ENCODE results near the gene KAT6B.

The KAT6B gene

GRCh38 chr10:74822521-74823089, 3.8 kb upstream of the KAT6B start:
- in situ Hi-C loops (cut with MboI; ENCODE audit: low sequenced_read_pairs) = no loop called here

- in situ Hi-C loops (cut with MboI; ENCODE audit: low sequenced_read_pairs) = no loop called here
Observed at GRCh38 chr10:74823791-74824183, 2.6 kb upstream of the KAT6B start.

- in situ Hi-C loops (cut with MboI; ENCODE audit: low sequenced_read_pairs) = no loop called here
Observed at GRCh38 chr10:74824184-74824899, 2.1 kb upstream of the KAT6B start.

- in situ Hi-C loops (cut with MboI; ENCODE audit: low sequenced_read_pairs) = no loop called here
Observed at GRCh38 chr10:74824900-74825370, 1.5 kb upstream of the KAT6B start.

GRCh38 chr10:74825371-74826141, 844 bp upstream of the KAT6B start:
- in situ Hi-C loops (cut with MboI; ENCODE audit: low sequenced_read_pairs) = no loop called here

GRCh38 chr10:74827045-74827441, 643 bp downstream of the KAT6B start:
- in situ Hi-C loops (cut with MboI; ENCODE audit: low sequenced_read_pairs) = no loop called here

DNA sequence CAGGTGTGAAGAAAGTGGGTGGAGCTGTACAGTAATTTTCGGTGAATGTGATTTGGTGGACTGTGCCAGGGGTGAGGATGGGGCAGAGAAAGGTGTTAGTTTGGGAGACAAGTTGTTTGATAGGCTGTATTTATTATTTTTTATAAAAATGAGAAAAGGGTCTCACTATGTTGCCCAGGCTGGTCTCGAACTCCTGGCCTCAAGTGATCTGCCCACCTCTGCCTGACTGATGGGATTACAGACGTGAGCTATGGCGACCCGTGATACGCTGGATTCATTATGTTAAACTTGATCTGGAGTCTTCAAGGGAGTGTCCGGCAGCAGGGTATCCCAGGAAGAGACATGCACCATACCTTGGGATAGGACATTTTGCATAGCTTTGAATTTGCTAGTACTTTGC, 1.3 kb downstream of the KAT6B start:
- in situ Hi-C loops (cut with MboI; ENCODE audit: low sequenced_read_pairs) = no loop called here

- in situ Hi-C loops (cut with MboI; ENCODE audit: low sequenced_read_pairs) = no loop called here
Observed at GRCh38 chr10:74828946-74829345, 2.5 kb downstream of the KAT6B start.

DNA sequence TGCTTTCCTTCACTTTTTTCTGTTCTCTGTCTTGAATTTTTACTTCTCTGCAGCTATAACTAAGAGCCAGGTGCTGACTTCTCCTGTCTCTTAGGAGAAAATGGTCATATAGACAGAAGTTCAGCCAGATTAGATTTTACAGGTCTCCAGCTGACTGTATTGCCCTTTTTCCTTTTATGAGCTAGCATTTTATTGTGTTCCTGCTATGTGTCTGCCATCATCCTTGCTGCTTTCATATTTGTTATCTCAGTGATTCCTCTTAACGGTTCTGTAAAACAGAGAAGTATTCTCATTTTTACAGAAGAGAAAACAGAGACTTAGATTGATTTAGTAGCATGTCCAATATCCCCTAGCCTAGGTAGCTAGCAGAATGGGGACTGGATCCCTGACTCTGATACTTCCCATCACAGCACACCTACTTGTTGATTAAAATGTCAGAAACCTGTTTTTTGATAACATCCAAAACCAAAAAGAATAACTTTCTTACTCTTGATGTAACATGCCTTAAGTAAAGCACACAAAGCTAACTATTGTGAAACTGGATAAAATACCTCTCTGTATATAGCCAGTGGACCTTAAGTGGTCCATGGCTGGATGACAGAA, 5.2 kb downstream of the KAT6B start:
- in situ Hi-C loops (cut with MboI; ENCODE audit: low sequenced_read_pairs) = no loop called here

DNA sequence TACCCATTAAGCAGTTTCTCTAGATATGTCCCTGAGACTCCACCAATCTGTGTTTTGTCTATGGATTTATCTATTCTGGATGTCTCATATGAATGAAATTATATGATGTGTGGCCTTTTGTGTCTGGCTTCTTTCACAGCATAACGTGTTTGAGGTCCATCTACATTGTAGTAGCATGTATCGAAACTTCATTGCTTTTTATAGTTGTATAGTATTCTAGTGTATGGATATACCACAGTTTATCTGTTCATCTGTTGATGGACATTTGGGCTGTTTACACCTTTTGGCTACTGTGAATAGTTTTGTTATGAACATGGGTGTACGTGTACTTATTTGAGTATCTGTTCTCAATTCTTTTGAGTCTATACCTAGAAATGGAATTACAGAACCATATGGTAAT, 9.6 kb downstream of the KAT6B start:
- in situ Hi-C loops (cut with MboI; ENCODE audit: low sequenced_read_pairs) = no loop called here

DNA sequence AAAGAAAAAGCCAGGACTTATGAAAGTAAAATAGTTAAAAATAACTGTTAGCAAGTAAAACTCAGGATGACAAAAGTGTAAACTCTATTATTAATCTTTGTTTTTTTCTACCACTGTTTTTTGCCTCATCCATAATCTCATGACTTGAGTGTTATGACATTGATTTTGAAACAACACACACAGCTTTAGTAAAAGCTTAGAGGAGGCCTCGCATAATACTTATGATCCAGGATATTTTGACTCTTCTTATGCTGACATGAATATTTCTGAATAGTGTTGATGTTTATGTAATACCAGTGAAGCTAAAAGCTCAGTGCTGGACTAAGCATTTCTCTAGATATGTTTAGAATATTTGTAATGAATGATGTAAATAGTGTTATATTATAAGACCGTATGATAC, 10.5 kb downstream of the KAT6B start:
- in situ Hi-C loops (cut with MboI; ENCODE audit: low sequenced_read_pairs) = no loop called here

DNA sequence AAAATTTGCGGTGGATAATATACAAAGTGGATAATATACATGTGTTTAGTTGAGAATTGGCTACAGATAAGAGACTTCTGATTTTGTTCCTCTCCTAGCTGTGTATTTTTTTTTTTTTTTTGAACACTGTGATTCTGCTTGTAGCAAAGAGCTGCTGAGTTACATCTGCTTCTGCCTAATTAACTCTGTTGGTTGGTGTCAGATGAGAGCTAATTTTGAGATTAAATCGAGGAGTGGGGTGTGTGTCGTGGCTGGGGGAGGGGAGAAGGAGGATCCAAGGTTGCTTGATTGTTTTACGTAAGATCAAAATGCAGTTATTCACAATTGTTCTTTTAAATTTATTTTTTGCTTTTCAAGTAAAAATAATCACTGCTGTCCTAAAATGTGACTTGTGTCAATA, 11.3 kb downstream of the KAT6B start:
- in situ Hi-C loops (cut with MboI; ENCODE audit: low sequenced_read_pairs) = no loop called here

- in situ Hi-C loops (cut with MboI; ENCODE audit: low sequenced_read_pairs) = no loop called here
Observed at GRCh38 chr10:74839708-74840107, 13.3 kb downstream of the KAT6B start.

DNA sequence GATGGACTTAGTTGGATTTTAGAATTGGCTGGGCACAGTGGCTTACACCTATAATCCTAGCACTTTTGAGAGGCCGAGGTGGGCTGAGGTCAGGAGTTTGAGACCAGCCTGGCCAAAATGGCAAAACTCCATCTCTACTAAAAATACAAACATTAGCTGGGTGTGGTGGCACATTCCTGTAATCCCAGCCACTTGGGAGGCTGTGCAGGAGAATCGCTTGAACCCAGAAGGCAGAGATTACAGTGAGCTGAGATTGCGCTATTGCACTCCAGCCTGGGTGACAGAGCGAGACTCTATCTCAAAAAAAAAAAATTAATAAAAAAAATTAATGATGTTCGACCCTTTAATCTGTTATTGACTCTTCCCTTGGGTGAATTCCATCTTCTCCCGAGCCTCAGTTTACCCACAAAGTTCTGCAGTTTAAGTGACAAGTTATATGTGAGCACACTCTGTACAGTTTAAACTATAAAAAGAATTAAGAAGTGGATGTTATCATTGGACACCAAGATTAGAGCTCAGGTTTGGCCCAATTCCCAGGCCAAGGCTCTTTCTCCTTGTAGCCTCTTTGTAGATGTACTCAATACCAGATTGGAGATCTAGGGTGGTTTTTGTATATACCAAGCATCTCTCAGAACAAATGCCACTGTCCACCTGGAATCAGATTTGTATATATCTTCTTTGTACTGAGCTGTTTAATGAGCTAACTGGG, 15.0 kb downstream of the KAT6B start:
- in situ Hi-C loops (cut with MboI; ENCODE audit: low sequenced_read_pairs) = no loop called here

DNA sequence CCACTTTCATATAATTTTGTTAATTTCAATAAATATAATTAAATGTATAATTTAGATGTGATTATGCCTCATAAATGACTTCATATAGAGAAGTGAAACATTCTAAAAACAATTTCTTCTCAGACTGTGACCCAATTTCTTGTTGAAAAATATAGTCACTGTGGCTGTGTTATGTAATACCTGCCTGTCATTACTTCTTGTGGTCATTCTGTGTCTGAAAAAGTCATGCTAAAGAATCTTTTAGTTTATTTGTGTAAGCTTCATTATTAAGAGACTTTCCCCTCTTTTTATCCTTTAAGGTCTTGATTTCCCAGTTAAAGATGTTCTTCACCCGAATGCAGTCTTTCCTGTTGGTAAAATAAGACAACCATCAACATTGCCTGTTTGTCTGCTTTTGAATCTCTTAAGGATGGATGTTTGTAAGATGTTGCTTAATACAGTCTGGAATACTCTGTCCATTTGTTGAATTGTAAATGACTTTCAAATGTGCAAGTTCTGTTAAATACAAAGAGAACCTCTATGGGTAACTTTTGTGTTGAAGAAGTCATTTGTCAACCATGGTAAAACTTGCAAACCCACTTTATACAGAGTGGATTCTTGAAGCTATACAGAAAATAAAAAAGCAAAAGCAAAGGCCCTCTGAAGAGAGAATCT, 16.0 kb downstream of the KAT6B start:
- in situ Hi-C loops (cut with MboI; ENCODE audit: low sequenced_read_pairs) = no loop called here

GRCh38 chr10:74846958-74847357, 20.6 kb downstream of the KAT6B start:
- in situ Hi-C loops (cut with MboI; ENCODE audit: low sequenced_read_pairs) = no loop called here

- in situ Hi-C loops (cut with MboI; ENCODE audit: low sequenced_read_pairs) = no loop called here
Observed at GRCh38 chr10:74851831-74852230, 25.4 kb downstream of the KAT6B start.

- in situ Hi-C loops (cut with MboI; ENCODE audit: low sequenced_read_pairs) = no loop called here
Observed at GRCh38 chr10:74852381-74852780, 26.0 kb downstream of the KAT6B start.

- in situ Hi-C loops (cut with MboI; ENCODE audit: low sequenced_read_pairs) = no loop called here
Observed at GRCh38 chr10:74854610-74855009, 28.2 kb downstream of the KAT6B start.

DNA sequence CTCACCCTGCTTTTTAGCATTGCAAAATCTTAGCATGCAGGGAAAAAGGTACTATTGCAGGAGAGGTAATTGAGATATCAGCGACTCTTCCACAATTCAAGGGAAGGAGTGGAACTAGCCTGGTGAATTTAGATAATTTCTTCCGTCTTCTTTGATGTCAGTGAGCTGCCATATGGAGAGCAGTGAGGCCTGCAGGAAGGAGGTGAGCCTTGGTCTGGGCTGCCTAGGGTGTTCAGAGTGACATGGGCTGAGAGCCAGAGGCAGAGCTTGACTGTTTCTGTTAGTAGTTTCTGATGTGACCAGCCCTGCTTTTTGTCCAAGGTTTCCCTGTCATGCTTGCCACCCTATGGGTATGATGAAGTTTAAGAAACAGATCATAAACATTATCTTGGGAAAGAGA, 28.6 kb downstream of the KAT6B start:
- in situ Hi-C loops (cut with MboI; ENCODE audit: low sequenced_read_pairs) = no loop called here

DNA sequence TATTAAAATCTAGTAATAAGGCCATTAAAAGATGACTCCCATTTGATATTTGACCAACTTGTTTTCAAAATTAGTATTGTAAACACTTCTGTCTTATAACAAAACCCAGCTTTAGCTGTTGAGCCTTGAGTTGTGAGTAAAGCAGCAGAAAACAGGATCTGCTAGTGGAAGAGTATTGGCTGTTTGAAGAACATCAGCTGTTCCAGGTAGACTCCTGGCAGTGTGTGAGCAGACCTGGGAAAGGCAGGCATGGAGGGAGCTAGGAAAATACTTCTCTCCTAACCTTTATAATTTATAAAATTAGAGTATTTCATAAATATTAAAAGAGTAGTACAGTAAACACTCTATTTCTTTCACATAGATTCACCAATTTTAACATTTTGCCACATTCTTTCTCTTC, 29.0 kb downstream of the KAT6B start:
- in situ Hi-C loops (cut with MboI; ENCODE audit: low sequenced_read_pairs) = no loop called here
